HCT116 (cell line): Measurements from ENCODE around the gene CACNB1. TPM values are rescaled to one million over a fixed set of nuclear protein-coding genes. Genes with fewer than 3 reads are reported as not detected.

ENCODE experiments used
- ATAC-seq: fragments of 200-7000 bp; cut with Tn5 transposase; 2 replicates; pipeline ENCODE4 v1.9.1; 2020; ENCODE audit warnings: mild to moderate bottlenecking, moderate library complexity
- BruUV-seq: library from RNA; stranded (reverse); fragments of 400-500 nt; replicated peaks from 2 replicates; lab custom pipeline; 2021; lab: Mats Ljungman, UMichigan
- CTCF ChIA-PET: fragments of 300-600 bp; sonication (Branson Sonifier 250); formaldehyde crosslinking; loops from one replicate; lab custom pipeline; 2021; ENCODE audit warnings: antibody characterized with exemption; lab: Charles Lee
- POLR2A ChIA-PET: fragments of 300-600, 350-600 bp; sonication (Branson Sonifier 250); formaldehyde crosslinking; loops from one replicate; lab custom pipeline; 2021; ENCODE audit warnings: antibody characterized with exemption; lab: Charles Lee
- RAD21 ChIA-PET, 2 experiments: fragments of 300-600 bp; sonication (Branson Sonifier 250); formaldehyde crosslinking; loops; one replicate each; lab custom pipeline; 2023; ENCODE audit warnings: low total read pairs in 2 of 2; ENCODE audit not compliant: uncharacterized antibody in 2 of 2, unreplicated experiment in 2 of 2, low non-redundant PET in 1 of 2; lab: Charles Lee
- DNase-seq: peaks from one replicate; pipeline ENCODE4 v3.0.0-alpha.2; 2010; ENCODE audit warnings: low read depth, low spot score
- H2AFZ ChIP-seq: fragments of 200-600 bp; shearing (Covaris generic), sonication (generic); 2 replicates; pipeline ENCODE4 v1.6.1; 2017; ENCODE audit warnings: low read depth, mixed run types, mixed read lengths, antibody characterized with exemption, low read length; ENCODE audit not compliant: poor library complexity, severe bottlenecking
- H3K27ac ChIP-seq: 2 replicates; pipeline ENCODE4 v1.5.1; 2012; ENCODE audit warnings: low read depth, low read length
- H3K27me3 ChIP-seq: fragments of 200-600 bp; sonication (generic); 2 replicates; pipeline ENCODE4 v1.6.1; 2016; ENCODE audit warnings: mixed run types, low read length, mixed read lengths; ENCODE audit not compliant: insufficient read depth
- H3K36me3 ChIP-seq, 2 experiments: fragments of 200-500 bp in 1 of 2; fragments of 200-600 bp in 1 of 2; sonication (Bioruptor generic) in 1 of 2; sonication (generic) in 1 of 2; 2 replicates each; pipeline versions ENCODE4 v1.5.1 to v1.6.1; 2014 to 2016; ENCODE audit warnings: low read length in 2 of 2, inconsistent platforms in 1 of 2, mixed read lengths in 1 of 2, mixed run types in 1 of 2; ENCODE audit not compliant: insufficient read depth in 2 of 2, control insufficient read depth in 1 of 2
- H3K4me1 ChIP-seq, 2 experiments: fragments of 200-600 bp in 1 of 2; sonication (generic) in 1 of 2; 2 replicates each; pipeline versions ENCODE4 v1.5.1 to v1.6.1; 2012 to 2017; ENCODE audit warnings: low read length in 2 of 2, inconsistent platforms in 1 of 2, mild to moderate bottlenecking in 1 of 2, mixed read lengths in 1 of 2, mixed run types in 1 of 2, moderate library complexity in 1 of 2; ENCODE audit not compliant: insufficient read depth in 2 of 2, control insufficient read depth in 1 of 2
- H3K4me2 ChIP-seq: fragments of 200-600 bp; sonication (generic); 2 replicates; pipeline ENCODE4 v1.6.1; 2017; ENCODE audit warnings: mixed run types, low read length, mixed read lengths
- H3K4me3 ChIP-seq, 2 experiments: fragments of 200-600 bp in 1 of 2; sonication (generic) in 1 of 2; replicated peaks in 1 of 2; 2 replicates each; pipeline ENCODE4 v1.5.1; 2011 to 2016; ENCODE audit warnings: low read length in 2 of 2, control low read depth in 1 of 2, low read depth in 1 of 2, mild to moderate bottlenecking in 1 of 2, mixed read lengths in 1 of 2, mixed run types in 1 of 2
- H3K79me2 ChIP-seq: fragments of 200-600 bp; sonication (generic); 2 replicates; pipeline ENCODE4 v1.6.1; 2017; ENCODE audit warnings: mild to moderate bottlenecking, mixed run types, low read length, moderate library complexity, mixed read lengths; ENCODE audit not compliant: insufficient read depth
- H3K9ac ChIP-seq: fragments of 200-600 bp; sonication (generic); 2 replicates; pipeline ENCODE4 v1.6.1; 2016; ENCODE audit warnings: low read length, mixed read lengths
- H3K9me2 ChIP-seq: fragments of 200-600 bp; sonication (generic), shearing (Covaris generic); 2 replicates; pipeline ENCODE4 v1.6.1; 2017; ENCODE audit warnings: mixed run types, mild to moderate bottlenecking, moderate library complexity; ENCODE audit not compliant: insufficient read depth
- H3K9me3 ChIP-seq, 2 experiments: fragments of 200-500 bp in 1 of 2; fragments of 200-600 bp in 1 of 2; sonication (Bioruptor generic) in 1 of 2; sonication (generic) in 1 of 2; 2 replicates each; pipeline ENCODE4 v1.6.1; 2014 to 2017; ENCODE audit warnings: low read length in 2 of 2, mixed read lengths in 2 of 2, inconsistent platforms in 1 of 2, low read depth in 1 of 2, mild to moderate bottlenecking in 1 of 2, mixed run types in 1 of 2, moderate library complexity in 1 of 2; ENCODE audit not compliant: control insufficient read depth in 1 of 2, insufficient read depth in 1 of 2
- H4K20me1 ChIP-seq: fragments of 200-600 bp; sonication (generic), shearing (Covaris generic); 2 replicates; pipeline ENCODE4 v1.6.1; 2017; ENCODE audit warnings: mixed run types, mild to moderate bottlenecking, moderate library complexity; ENCODE audit not compliant: insufficient read depth
- CEBPB ChIP-seq: IDR thresholded peaks from 2 replicates; pipeline ENCODE4 v1.6.1; 2012; ENCODE audit warnings: low read depth
- CTCF ChIP-seq, 3 experiments: fragments of 200-600 bp in 1 of 3; sonication (generic) in 1 of 3; IDR thresholded peaks in 2 of 3; conservative IDR thresholded peaks in 1 of 3; 2 replicates each; pipeline ENCODE4 v1.5.1; 2012 to 2017; ENCODE audit warnings: low read depth in 2 of 3, low read length in 2 of 3, antibody characterized with exemption in 1 of 3, borderline replicate concordance in 1 of 3, control low read depth in 1 of 3, mild to moderate bottlenecking in 1 of 3, mixed read lengths in 1 of 3, mixed run types in 1 of 3, moderate library complexity in 1 of 3; ENCODE audit not compliant: insufficient read depth in 1 of 3
- ELF1 ChIP-seq: IDR thresholded peaks from 2 replicates; pipeline ENCODE4 v1.6.1; 2012; ENCODE audit warnings: low read depth, borderline replicate concordance
- EZH2phosphoT487 ChIP-seq: fragments of 200-600 bp; IDR thresholded peaks from 2 replicates; pipeline ENCODE4 v1.6.1; 2018; ENCODE audit warnings: antibody characterized with exemption, borderline replicate concordance
- intact Hi-C: fragments of 100-400 bp; cut with micrococcal nuclease; formaldehyde crosslinking; loops from 2 replicates; pipeline ENCODE4 v1.10.0; 2022
- total RNA-seq: library from RNA; stranded (reverse); gene quantifications from one replicate; pipeline ENCODE4 v1.2.1, GENCODE V29; 2021; ENCODE audit not compliant: unreplicated experiment

The CACNB1 gene
- total RNA-seq, 1 experiment from 2014 or later = 13.0 TPM

- ATAC-seq = no peak
- Histone ChIP-seq H3K36me3 (peaks cover 4 to 5% of the 10 kb centered on the region in 2 experiments; a peak in 3 of 4 replicates), H3K4me2 (no peak overlapping the region), H3K9ac (no peak overlapping the region), H3K4me1 (peaks cover 19 to 32% of the 10 kb centered on the region in 2 experiments), H3K9me3 (no peaks in the 10 kb centered on the region), H3K27me3 (no peaks in the 10 kb centered on the region), H3K4me3 (no peak overlapping the region), H3K9me2 (no peaks in the 10 kb centered on the region), H2AFZ (no peak overlapping the region), H3K79me2 (peaks cover 12% of the 10 kb centered on the region; the same call in 1 of the 2 replicates), H3K27ac (no peak overlapping the region), H4K20me1 (no peaks in the 10 kb centered on the region)
- no peak for DNase-seq
- ChIA-PET POLR2A (interaction anchor here (1.8 kb wide), 1 partner anchor 29 kb away, joined by 3 read pairs; no protein-coding TSS in a partner anchor), RAD21 (no interaction called here), CTCF (interaction anchor here (0.8 to 1.7 kb wide), 3 partner anchors 20 to 30 kb away, joined by 3 to 6 read pairs (median 6); no protein-coding TSS in a partner anchor)
- intact Hi-C loops = no loop called here
- no TSS peak for BruUV-seq
- no peak for TF ChIP-seq ELF1
- no peak for TF ChIP-seq CEBPB
- no peak for TF ChIP-seq EZH2phosphoT487
- 0 out of 6 replicates have a peak, but pooled peaks of 2 of the 3 experiments have one; percentile 5 to 15 for TF ChIP-seq CTCF (IDR thresholded peaks at IDR 0.05 in 2 of 3, conservative IDR thresholded peaks at IDR 0.05 in 1 of 3; ENCODE audit: borderline replicate concordance in 1 of 3, insufficient read depth in 1 of 3, low read depth in 2 of 3, low read length in 2 of 3)
Measured at GRCh38 chr17:39194089-39194984, 3.1 kb downstream of the CACNB1 start.
